HEK293 (cell line): ENCODE data around the gene FGFRL1.

Experiments
- CTCF ChIA-PET: fragments of 350-600 bp; formaldehyde crosslinking; extraction: SDS; loops from one replicate; lab custom pipeline; 2021; ENCODE audit warnings: antibody characterized with exemption; lab: Yijun Ruan, JAX
- POLR2A ChIA-PET: fragments of 300-600 bp; formaldehyde crosslinking; extraction: SDS; loops from one replicate; lab custom pipeline; 2020; ENCODE audit warnings: antibody characterized with exemption, inconsistent platforms; lab: Yijun Ruan, JAX
- H3K27ac ChIP-seq: fragments of 200-500 bp; sonication (Bioruptor generic); 2 replicates; pipeline ENCODE4 v1.5.1; 2014; ENCODE audit warnings: low read depth, low read length, control low read depth, inconsistent platforms; ENCODE audit errors: extremely low read depth
- H3K36me3 ChIP-seq, 2 experiments: fragments of 200-500 bp in 1 of 2; sonication (Bioruptor generic) in 1 of 2; 1 replicate in 1 of 2; 2 replicates in 1 of 2; pipeline ENCODE4 v1.5.1; 2014 to 2017; ENCODE audit warnings: inconsistent platforms in 2 of 2, low read length in 2 of 2; ENCODE audit not compliant: control insufficient read depth in 2 of 2, insufficient read depth in 1 of 2
- H3K4me1 ChIP-seq: fragments of 200-500 bp; sonication (Bioruptor generic); 2 replicates; pipeline ENCODE4 v1.5.1; 2014; ENCODE audit warnings: mild to moderate bottlenecking, low read length, inconsistent platforms; ENCODE audit not compliant: control insufficient read depth, insufficient read depth
- H3K4me3 ChIP-seq: 2 replicates; pipeline ENCODE4 v1.5.1; 2011; ENCODE audit warnings: low read depth, mild to moderate bottlenecking, control low read depth, low read length, moderate library complexity
- H3K9me3 ChIP-seq: fragments of 200-500 bp; sonication (Bioruptor generic); 2 replicates; pipeline ENCODE4 v1.5.1; 2014; ENCODE audit warnings: low read depth, low read length, inconsistent platforms; ENCODE audit not compliant: control insufficient read depth, insufficient read depth
- KLF9 ChIP-seq: fragments of 450-650 bp; formaldehyde crosslinking; IDR thresholded peaks from 2 replicates; pipeline ENCODE4 v1.5.1; 2016; ENCODE audit warnings: missing biosample characterization, missing genetic modification characterization, low read depth
- ZIC2 ChIP-seq: fragments of 450-650 bp; formaldehyde crosslinking; IDR thresholded peaks from 2 replicates; pipeline ENCODE4 v1.5.1; 2016; ENCODE audit warnings: missing biosample characterization, missing genetic modification characterization
- ZNF221 ChIP-seq: fragments of 450-650 bp; formaldehyde crosslinking; IDR thresholded peaks from 2 replicates; pipeline ENCODE4 v1.5.1; 2017; ENCODE audit warnings: missing biosample characterization, missing genetic modification characterization, borderline replicate concordance
- ZNF24 ChIP-seq: fragments of 450-650 bp; formaldehyde crosslinking; IDR thresholded peaks from 2 replicates; pipeline ENCODE4 v1.5.1; 2016; ENCODE audit warnings: missing biosample characterization, missing genetic modification characterization
- ZNF416 ChIP-seq: fragments of 450-650 bp; formaldehyde crosslinking; IDR thresholded peaks from 2 replicates; pipeline ENCODE4 v1.5.1; 2016; ENCODE audit warnings: missing biosample characterization, missing genetic modification characterization
- ZNF624 ChIP-seq: fragments of 450-650 bp; formaldehyde crosslinking; IDR thresholded peaks from 2 replicates; pipeline ENCODE4 v1.5.1; 2017; ENCODE audit warnings: missing biosample characterization, missing genetic modification characterization
- TF ChIP-seq, protein P1 (sequence below): fragments of 450-650 bp; formaldehyde crosslinking; IDR thresholded peaks from 2 replicates; pipeline ENCODE4 v1.5.1; 2016; ENCODE audit warnings: missing biosample characterization, missing genetic modification characterization, borderline replicate concordance
- TF ChIP-seq, protein P2 (sequence below): fragments of 450-650 bp; formaldehyde crosslinking; IDR thresholded peaks from 2 replicates; pipeline ENCODE4 v1.5.1; 2017; ENCODE audit warnings: missing biosample characterization, mild to moderate bottlenecking, missing genetic modification characterization, moderate library complexity
- TF ChIP-seq, protein P3 (sequence below): fragments of 450-650 bp; formaldehyde crosslinking; IDR thresholded peaks from 2 replicates; pipeline ENCODE4 v1.5.1; 2016; ENCODE audit warnings: missing biosample characterization, missing genetic modification characterization
- TF ChIP-seq, protein P4 (sequence below): fragments of 450-650 bp; formaldehyde crosslinking; IDR thresholded peaks from 2 replicates; pipeline ENCODE4; 2016; ENCODE audit warnings: missing biosample characterization, missing genetic modification characterization

FGFRL1 gene

DNA sequence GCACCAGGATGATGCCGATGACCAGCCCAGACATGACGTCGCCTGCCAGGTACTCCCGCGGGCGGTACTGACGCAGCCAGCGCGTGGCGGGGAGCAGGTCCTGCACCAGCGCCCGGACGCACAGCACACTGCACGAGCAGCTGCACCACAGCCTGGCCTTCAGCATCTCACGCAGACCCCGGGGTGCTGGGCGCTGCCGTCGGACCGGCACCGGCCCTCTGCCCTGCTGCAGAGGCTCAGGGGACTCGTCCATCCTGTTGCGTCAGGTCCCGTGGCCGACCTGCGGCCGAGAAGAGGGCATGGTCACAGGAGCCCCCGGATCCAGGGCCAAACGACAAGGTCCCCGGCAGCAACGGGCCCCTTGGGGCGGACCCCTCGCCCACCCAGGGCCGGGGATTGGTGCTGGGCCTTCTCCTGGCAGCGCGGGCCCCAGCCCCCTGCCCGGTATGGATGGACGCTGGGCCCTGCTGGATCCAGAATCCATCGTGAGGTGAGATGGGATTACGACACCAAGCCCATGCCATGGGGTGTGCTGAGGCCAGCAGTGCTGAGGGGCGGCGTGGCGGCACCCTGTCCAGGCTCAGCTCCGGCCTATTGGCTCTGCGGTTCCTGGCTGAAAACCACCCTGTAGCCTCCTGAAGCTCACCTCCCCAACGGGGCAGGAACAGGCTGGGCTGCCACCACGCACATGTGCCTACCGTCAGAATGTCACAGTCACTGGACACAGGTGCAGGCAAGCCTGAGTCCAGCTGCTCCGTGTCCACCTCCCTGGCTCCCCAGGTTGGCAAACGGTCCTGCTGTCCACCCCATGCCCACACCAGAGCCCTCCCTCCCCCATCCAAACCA lies 19.8 kb upstream of the FGFRL1 start (continued):
- TF ChIP-seq, protein P1, sequence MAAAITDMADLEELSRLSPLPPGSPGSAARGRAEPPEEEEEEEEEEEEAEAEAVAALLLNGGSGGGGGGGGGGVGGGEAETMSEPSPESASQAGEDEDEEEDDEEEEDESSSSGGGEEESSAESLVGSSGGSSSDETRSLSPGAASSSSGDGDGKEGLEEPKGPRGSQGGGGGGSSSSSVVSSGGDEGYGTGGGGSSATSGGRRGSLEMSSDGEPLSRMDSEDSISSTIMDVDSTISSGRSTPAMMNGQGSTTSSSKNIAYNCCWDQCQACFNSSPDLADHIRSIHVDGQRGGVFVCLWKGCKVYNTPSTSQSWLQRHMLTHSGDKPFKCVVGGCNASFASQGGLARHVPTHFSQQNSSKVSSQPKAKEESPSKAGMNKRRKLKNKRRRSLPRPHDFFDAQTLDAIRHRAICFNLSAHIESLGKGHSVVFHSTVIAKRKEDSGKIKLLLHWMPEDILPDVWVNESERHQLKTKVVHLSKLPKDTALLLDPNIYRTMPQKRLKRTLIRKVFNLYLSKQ (tag by site-specific recombination) = no peak
- TF ChIP-seq ZNF624 (tag by site-specific recombination) = no peak

DNA sequence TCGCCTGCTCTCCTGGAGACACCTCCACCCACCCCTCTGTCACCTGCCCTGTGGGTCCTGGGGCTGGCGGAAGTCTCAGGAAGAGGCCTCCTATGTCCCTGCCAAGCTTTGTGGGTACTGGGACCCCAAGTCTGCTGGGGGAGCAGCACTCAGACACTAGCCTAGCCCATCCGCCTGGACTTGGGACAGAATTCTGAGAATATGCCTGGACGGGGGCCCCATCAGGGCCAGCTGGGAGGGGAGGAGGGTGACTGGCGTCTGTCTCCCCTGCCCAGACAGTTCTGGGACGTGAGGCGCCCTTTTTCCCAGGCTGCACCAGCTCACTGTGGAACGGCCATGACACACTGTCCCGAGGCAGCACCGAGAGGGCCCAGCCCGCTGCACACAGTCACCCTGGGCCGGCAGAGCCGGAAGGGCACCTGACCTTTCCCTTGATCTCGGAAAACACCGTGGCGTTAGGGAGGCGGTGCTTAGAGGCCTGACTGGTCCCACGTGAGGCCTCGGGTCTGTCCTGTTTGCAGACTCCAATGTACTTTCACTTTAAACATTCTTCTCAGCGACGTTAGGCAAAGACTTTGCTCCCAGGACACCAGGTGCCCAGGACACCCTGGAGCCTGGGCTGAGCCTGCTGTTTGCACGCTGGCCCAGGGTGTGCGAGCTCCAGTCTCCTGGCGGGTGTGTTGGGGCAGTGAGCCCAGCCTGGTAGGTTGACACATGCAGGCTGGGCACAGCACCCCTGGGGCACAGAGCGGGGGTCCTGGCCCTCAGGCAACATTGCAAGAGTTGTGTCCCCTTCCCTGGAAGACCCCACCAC lies 18.9 kb upstream of the FGFRL1 start:
- Histone ChIP-seq H3K9me3 (no peaks in the 10 kb centered on the region), H3K27ac (no peak overlapping the region), H3K36me3 (peaks cover 0 to 4% of the 10 kb centered on the region in 2 experiments; a peak in 1 of 3 replicates), H3K4me1 (no peaks in the 10 kb centered on the region; the same call in 1 of the 2 replicates)
- POLR2A ChIA-PET = no interaction called here
- TF ChIP-seq ZNF221 (tag by site-specific recombination) (no peak), ZIC2 (tag by site-specific recombination) (peak; percentile 50)
- TF ChIP-seq, protein P2, sequence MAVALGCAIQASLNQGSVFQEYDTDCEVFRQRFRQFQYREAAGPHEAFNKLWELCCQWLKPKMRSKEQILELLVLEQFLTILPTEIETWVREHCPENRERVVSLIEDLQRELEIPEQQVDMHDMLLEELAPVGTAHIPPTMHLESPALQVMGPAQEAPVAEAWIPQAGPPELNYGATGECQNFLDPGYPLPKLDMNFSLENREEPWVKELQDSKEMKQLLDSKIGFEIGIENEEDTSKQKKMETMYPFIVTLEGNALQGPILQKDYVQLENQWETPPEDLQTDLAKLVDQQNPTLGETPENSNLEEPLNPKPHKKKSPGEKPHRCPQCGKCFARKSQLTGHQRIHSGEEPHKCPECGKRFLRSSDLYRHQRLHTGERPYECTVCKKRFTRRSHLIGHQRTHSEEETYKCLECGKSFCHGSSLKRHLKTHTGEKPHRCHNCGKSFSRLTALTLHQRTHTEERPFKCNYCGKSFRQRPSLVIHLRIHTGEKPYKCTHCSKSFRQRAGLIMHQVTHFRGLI (tag by site-specific recombination) = peak; percentile 80
- TF ChIP-seq, all 188 proteins: peak for 2
- CTCF ChIA-PET = no interaction called here
- no peak overlapping the region for H3K4me3 ChIP-seq

DNA sequence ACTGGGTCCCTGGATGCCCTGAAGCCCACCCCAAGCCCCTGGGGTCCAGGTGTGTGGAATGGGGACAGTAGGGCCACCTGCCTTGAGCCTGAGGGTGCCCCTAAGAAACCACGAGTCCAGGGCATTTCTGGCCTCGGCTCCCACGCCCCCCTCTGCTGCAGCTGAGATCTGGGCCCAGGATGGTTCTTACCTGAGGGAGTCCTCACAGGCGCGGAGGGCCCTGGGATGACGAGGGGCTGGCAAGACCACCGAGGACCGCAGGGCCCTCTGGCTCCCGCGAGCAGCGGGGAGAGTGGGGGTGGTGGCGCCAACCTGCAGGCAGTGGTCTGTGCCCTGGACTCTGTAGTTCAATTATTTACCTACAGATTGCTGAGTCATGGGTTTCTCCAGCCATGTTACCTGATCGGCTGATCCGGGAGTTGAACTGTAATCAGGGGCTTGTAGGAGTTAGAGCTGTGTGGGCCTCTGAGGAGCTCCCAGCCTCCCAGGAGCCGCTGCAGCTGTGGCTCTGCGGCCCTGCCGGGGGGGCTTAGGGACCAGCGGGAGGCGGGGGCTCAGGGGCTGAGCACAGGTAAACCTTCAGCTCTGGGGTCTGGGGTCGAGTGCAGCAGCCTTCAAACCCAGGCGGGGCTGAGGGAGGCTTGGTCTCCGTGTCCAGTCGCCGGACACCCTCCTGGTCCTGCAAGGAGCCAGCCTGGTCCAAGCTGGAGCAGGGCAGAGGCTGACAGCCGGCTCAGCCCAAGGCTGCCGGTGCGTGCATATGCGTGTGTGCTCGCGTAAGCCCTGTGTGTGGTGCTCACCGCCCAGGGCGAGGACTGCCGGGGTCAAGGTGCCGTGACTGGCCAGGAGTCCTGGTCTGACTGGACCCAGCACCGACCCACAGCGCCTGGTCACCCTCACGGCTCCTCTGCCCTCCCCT lies 18.1 kb upstream of the FGFRL1 start, which contains the start of gene SLC26A1:
Gene SLC26A1, minus strand, starts transcription at position 294 of the 919 bp plus-strand sequence. CDS start 1,701 bp downstream, outside the sequence.
- Histone ChIP-seq H3K4me1 (no peaks in the 10 kb centered on the region; the same call in 1 of the 2 replicates), H3K4me3 (no peak within 1 kb of the TSS), H3K27ac (no peak within 1 kb of the TSS), H3K9me3 (no peaks in the 10 kb centered on the region), H3K36me3 (peaks cover 0 to 4% of the 10 kb centered on the region in 2 experiments; a peak in 1 of 3 replicates)
- ChIA-PET POLR2A (no interaction called here), CTCF (no interaction called here)
- TF ChIP-seq, protein P3, sequence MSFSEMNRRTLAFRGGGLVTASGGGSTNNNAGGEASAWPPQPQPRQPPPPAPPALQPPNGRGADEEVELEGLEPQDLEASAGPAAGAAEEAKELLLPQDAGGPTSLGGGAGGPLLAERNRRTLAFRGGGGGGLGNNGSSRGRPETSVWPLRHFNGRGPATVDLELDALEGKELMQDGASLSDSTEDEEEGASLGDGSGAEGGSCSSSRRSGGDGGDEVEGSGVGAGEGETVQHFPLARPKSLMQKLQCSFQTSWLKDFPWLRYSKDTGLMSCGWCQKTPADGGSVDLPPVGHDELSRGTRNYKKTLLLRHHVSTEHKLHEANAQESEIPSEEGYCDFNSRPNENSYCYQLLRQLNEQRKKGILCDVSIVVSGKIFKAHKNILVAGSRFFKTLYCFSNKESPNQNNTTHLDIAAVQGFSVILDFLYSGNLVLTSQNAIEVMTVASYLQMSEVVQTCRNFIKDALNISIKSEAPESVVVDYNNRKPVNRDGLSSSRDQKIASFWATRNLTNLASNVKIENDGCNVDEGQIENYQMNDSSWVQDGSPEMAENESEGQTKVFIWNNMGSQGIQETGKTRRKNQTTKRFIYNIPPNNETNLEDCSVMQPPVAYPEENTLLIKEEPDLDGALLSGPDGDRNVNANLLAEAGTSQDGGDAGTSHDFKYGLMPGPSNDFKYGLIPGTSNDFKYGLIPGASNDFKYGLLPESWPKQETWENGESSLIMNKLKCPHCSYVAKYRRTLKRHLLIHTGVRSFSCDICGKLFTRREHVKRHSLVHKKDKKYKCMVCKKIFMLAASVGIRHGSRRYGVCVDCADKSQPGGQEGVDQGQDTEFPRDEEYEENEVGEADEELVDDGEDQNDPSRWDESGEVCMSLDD (tag by site-specific recombination) = no peak
- TF ChIP-seq ZNF24 = no peak
- no peak for TF ChIP-seq ZNF416 (tag by site-specific recombination)
- TF ChIP-seq, protein P4, sequence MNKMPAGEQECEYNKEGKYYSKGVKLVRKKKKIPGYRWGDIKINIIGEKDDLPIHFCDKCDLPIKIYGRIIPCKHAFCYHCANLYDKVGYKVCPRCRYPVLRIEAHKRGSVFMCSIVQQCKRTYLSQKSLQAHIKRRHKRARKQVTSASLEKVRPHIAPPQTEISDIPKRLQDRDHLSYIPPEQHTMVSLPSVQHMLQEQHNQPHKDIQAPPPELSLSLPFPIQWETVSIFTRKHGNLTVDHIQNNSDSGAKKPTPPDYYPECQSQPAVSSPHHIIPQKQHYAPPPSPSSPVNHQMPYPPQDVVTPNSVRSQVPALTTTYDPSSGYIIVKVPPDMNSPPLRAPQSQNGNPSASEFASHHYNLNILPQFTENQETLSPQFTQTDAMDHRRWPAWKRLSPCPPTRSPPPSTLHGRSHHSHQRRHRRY (tag by site-specific recombination) = no peak
- TF ChIP-seq KLF9 (tag by site-specific recombination) = no peak
